HG03097 (cell line): ENCODE measurements around the gene MUC20.
"Not testable (repeated sequence)": the region's sequence is repeated elsewhere in the genome, so short reads cannot be mapped to it uniquely, and the experiment has no call there.

Experiments
- ATAC-seq: cut with Tn5 transposase; IDR thresholded peaks from one replicate; pipeline ENCODE4 v1.9.1; 2021; ENCODE audit not compliant: unreplicated experiment, low FRiP score

Gene MUC20

DNA sequence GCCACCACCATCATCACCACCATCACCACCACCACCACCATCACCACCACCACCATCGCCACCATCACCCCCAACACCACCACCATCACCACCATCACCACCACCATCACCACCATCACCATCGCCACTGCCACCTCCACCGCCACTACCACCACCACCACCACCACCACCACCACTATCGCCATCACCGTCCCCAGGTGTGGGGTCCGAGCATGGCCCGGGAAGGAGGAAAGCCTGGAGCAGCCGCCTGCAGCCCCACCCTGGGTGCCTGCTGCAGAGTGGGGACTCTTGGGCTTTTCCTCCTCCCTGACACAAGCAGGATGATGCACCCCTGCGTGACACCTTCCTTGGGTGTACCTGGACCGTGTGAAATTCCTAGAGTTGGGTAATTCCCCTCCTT is 47.0 kb downstream of the MUC20 start:
- no peak for ATAC-seq

DNA sequence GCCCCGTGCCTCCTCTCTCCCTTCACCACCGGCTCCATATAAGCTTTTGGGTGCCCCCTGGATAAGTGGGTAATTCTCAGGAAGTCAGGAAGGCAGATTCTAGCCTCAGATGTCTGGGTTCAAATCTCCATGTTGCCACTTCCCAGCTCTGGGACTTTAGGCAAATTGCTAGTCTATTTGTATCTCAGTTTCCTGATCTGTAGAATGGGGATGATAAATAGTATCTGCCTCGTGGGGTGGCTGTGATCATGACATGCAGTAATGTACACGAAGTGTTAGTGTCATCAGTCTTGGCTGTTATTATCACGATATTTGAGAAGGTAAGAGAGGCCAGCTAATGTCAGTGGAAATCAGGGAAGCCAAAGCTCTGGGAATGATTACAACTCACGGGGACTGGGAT is 47.6 kb downstream of the MUC20 start:
- no peak for ATAC-seq

DNA sequence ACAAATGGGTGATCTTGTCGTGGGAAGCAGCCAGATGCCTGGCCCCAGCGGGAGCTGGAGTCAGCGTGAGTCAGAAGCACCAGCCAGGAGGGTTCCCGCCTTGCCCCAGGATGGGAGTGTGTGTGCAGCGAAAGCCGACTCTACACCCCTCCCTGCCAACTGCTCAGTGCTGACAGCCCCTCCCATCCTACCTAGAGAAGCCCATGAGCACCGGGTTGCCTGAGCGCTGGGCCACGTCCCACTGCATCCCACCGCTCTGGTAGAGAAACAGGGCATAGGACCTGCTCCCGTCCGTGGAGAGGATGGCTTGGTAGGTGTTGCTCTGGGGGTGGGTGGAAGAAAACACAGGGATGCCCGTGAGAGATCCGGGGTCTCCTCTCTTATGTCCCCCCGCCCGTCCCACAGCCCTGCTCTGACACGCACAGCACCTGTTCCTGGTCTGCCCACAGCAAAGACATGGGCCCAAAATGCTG is 48.1 kb downstream of the MUC20 start:
- ATAC-seq = no peak

- ATAC-seq = no peak
Observed at GRCh38 chr3:195769551-195769950, 48.8 kb downstream of the MUC20 start.

GRCh38 chr3:195770081-195770840 is 49.5 kb downstream of the MUC20 start:
- no peak for ATAC-seq

DNA sequence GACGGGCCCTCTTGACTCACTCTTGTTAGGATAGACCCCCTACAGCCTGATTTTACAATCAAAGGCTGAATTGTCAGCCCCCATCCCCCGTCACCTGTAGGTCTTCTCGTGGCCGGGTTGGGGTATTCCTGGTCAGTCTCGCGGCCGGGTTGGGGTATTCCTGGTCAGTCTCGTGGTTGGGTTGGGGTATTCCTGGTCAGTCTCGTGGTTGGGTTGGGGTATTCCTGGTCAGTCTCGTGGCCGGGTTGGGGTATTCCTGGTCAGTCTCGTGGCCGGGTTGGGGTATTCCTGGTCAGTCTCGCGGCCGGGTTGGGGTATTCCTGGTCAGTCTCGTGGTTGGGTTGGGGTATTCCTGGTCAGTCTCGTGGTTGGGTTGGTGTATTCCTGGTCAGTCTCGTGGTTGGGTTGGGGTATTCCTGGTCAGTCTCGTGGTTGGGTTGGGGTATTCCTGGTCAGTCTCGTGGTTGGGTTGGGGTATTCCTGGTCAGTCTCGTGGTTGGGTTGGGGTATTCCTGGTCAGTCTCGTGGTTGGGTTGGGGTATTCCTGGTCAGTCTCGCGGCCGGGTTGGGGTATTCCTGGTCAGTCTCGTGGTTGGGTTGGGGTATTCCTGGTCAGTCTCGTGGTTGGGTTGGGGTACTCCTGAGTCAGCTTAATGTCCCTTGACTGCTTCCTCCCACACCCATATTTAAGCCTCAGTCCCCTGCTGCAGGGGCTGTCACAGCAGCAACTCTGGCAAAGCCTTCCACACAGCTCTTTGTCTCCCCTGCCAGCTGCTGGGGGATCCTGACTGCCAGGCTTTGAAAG is 50.3 kb downstream of the MUC20 start:
- ATAC-seq = not testable (repeated sequence)

- no peak for ATAC-seq
Observed at GRCh38 chr3:195771646-195772300, 51.0 kb downstream of the MUC20 start.

DNA sequence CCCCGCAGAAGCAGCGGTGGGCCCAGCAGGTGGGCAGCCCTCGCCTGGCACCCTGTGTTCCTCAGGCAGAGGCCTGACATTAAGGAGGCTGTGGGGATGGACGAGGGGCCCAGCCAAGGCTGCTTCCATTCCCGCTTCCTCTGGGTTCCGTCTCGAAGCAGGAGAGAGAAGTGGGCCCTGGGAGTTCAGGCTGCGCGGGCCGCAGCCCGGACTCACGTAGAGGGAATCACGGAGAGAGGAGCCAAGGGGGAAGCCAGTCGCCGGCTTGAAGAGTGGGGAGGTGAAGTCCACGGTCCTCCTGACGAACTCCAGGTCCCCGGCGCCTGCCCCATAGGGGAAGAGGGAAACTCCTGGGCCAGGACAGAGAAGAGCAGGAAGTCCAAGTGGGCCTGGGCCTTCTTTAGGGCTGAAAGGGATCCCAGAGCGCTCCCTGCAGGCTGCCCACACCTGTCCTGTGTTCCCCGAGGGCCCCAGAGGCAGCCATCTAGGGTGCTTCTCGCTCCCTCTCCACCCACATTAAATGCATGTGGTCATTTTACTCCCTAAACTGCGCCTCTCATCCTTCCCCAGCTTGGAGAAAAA is 53.3 kb downstream of the MUC20 start:
- ATAC-seq = no peak

GRCh38 chr3:195774917-195775316 is 54.1 kb downstream of the MUC20 start:
- ATAC-seq = no peak

DNA sequence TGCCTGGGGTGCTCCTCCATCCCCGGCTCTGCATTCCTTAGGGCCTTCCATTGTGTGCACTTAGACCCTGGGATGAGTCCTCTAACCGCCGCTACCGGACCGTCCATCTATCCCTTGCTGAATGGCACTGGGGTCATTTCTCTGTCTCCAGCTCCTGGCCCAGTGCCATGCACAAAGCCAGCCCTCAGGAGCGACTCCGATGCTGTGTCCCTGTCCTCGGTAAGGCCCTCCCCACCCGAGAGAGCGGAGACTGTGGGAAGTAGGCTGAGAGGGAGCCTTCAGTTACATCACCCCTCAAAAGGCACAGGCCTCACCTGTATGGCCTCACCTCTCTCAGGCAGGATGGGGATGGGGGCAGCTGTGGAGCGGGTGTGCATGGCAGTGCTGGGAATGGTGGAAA is 57.2 kb downstream of the MUC20 start:
- no peak for ATAC-seq

GRCh38 chr3:195781236-195781635 is 60.5 kb downstream of the MUC20 start:
- ATAC-seq = not testable (repeated sequence)
